PC-3 (cell line): ENCODE data around the gene DAPK1.

ENCODE experiments used
- EZH2 ChIP-seq: fragments of 300-600 bp; sonication (generic); IDR thresholded peaks from one replicate; pipeline ENCODE4 v1.6.1; 2017; ENCODE audit warnings: antibody characterized with exemption, mild to moderate bottlenecking, low read length; ENCODE audit not compliant: unreplicated experiment
- EZH2phosphoT487 ChIP-seq: fragments of 300-600 bp; sonication (generic); IDR thresholded peaks from 2 replicates; pipeline ENCODE4 v1.6.1; 2018; ENCODE audit warnings: mild to moderate bottlenecking, antibody characterized with exemption, low read length, borderline replicate concordance
- TF ChIP-seq, protein P1 (sequence below): fragments of 300-600 bp; sonication (generic); conservative IDR thresholded peaks from 2 replicates; pipeline ENCODE4 v1.5.1; 2017; ENCODE audit warnings: antibody characterized with exemption, low read depth, mild to moderate bottlenecking, low read length

DNA sequence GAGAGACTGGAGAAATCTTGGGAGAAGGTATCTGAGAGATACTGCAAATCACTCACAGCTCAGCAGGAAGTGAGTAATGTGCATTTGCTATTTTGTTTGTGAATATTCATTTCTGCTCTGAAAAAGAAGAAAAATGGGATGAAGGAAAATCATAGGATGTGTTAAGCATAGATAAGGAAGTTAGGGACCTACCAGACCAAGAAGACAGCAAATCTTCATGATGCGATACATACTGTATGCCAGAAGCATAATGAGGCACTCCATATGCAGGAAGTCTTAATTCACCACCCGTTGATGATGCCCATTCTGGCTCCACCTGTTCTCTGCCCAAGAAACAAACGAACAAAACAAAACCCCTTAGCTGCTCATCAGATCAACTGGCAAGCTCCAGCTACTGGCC is 6.1 kb upstream of the DAPK1 start:
- no peak for TF ChIP-seq EZH2phosphoT487
- TF ChIP-seq, protein P1, sequence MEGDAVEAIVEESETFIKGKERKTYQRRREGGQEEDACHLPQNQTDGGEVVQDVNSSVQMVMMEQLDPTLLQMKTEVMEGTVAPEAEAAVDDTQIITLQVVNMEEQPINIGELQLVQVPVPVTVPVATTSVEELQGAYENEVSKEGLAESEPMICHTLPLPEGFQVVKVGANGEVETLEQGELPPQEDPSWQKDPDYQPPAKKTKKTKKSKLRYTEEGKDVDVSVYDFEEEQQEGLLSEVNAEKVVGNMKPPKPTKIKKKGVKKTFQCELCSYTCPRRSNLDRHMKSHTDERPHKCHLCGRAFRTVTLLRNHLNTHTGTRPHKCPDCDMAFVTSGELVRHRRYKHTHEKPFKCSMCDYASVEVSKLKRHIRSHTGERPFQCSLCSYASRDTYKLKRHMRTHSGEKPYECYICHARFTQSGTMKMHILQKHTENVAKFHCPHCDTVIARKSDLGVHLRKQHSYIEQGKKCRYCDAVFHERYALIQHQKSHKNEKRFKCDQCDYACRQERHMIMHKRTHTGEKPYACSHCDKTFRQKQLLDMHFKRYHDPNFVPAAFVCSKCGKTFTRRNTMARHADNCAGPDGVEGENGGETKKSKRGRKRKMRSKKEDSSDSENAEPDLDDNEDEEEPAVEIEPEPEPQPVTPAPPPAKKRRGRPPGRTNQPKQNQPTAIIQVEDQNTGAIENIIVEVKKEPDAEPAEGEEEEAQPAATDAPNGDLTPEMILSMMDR, result no peak
- TF ChIP-seq EZH2, result no peak
